Right lobe of liver (tissue), 6 donors: ENCODE measurements around the gene MYO3B. TPM values are rescaled to one million over a fixed set of nuclear protein-coding genes. Genes with fewer than 3 reads are reported as not detected.
"Not testable (repeated sequence)": the region's sequence is repeated elsewhere in the genome, so short reads cannot be mapped to it uniquely, and the experiment has no call there.

Source experiments
- ATAC-seq, 4 donors: fragments of 200-7000 bp; cut with Tn5 transposase; one replicate each; pipeline ENCODE4 v1.9.1; 2020; ENCODE audit warnings: mild to moderate bottlenecking in 4 of 4, moderate library complexity in 4 of 4
- DNase-seq, 3 donors: peaks; one replicate each; pipeline ENCODE4 v3.0.0-alpha.2; 2020
- H3K27ac ChIP-seq, 3 donors: fragments of 200-600 bp; one replicate each; pipeline ENCODE4 v1.8.0; 2022
- H3K27me3 ChIP-seq, 2 donors: fragments of 200-600 bp; one replicate each; pipeline ENCODE4 v1.8.0; 2022
- H3K36me3 ChIP-seq, 4 donors: fragments of 200-600 bp; sonication (generic) in 1 of 4; one replicate each; pipeline versions ENCODE4 v1.5.1 to v1.8.0; 2017 to 2022; ENCODE audit warnings: control low read depth in 1 of 4
- H3K4me1 ChIP-seq, 4 donors: fragments of 200-600 bp; sonication (generic) in 1 of 4; one replicate each; pipeline versions ENCODE4 v1.5.1 to v1.8.0; 2017 to 2022; ENCODE audit warnings: control low read depth in 1 of 4
- H3K4me3 ChIP-seq, 3 donors: fragments of 200-600 bp; one replicate each; pipeline ENCODE4 v1.8.0; 2022
- H3K9me3 ChIP-seq, 4 donors: fragments of 200-600 bp; sonication (generic) in 1 of 4; one replicate each; pipeline versions ENCODE4 v1.5.1 to v1.8.0; 2017 to 2022; ENCODE audit warnings: control low read depth in 1 of 4
- POLR2A ChIP-seq: fragments of 450-650 bp; IDR thresholded peaks from one replicate; pipeline ENCODE4 v1.6.1; 2017; ENCODE audit warnings: antibody characterized with exemption, mild to moderate bottlenecking
- WGBS: methylation state at CpG from one replicate; pipeline ENCODE4 v1.1.6; 2018; ENCODE audit warnings: low coverage, low lambda C conversion rate; ENCODE audit not compliant: insufficient coverage; ENCODE audit errors: missing lambda C conversion rate; 5-methylcytosine and 5-hydroxymethylcytosine counted together
- intact Hi-C, 2 donors: fragments of 100-400 bp; cut with DNase I; formaldehyde crosslinking; loops; one replicate each; pipeline versions ENCODE4 v1.11.2 to v1.14.1; 2022
- total RNA-seq, 6 experiments: library from RNA; depleted of rRNA in 2 of 6; stranded (reverse); fragments of >200 nt in 2 of 6; fragmentation: NEBNext Ultra II Directional in 3 of 6; extraction: Animal tissue kit (Norgen Biotek cat#: 25700) in 3 of 6; gene quantifications; one replicate each; pipeline versions ENCODE4 v1.1.0 to v1.2.4, GENCODE V29; 2016 to 2023
- TF ChIP-seq, protein P1 (sequence below), 4 donors: fragments of 200-600 bp in 3 of 4; fragments of 450-650 bp in 1 of 4; IDR thresholded peaks; one replicate each; pipeline versions ENCODE4 v1.5.1 to v1.8.0; 2016 to 2022; ENCODE audit warnings: antibody characterized with exemption in 4 of 4, mild to moderate bottlenecking in 2 of 4
- donor health status: DM: no; HTN: yes; CAD: no.
- donor health status: DM: no; HTN: no; CAD: no.
- donor health status: DM: no; HTN: no; CAD: no.
- donor health status: DM: no; HTN: yes; CAD: no.
- donor health status: DM: no; HTN: yes; CAD: no.

MYO3B gene
- total RNA-seq, 6 experiments from 2014 or later = 0.18 to 0.25 TPM; not detected in 4

- Histone ChIP-seq H3K36me3 (no peaks in the 10 kb centered on the region), H3K4me1 (no peaks in the 10 kb centered on the region), H3K27ac (no peak overlapping the region), H3K4me3 (no peak overlapping the region), H3K9me3 (no peaks in the 10 kb centered on the region), H3K27me3 (no peaks in the 10 kb centered on the region)
- WGBS = 65% methylated on average over 5 of the region's 5 CpGs
- no peak for ATAC-seq
- TF ChIP-seq POLR2A = no peak
- TF ChIP-seq, protein P1, sequence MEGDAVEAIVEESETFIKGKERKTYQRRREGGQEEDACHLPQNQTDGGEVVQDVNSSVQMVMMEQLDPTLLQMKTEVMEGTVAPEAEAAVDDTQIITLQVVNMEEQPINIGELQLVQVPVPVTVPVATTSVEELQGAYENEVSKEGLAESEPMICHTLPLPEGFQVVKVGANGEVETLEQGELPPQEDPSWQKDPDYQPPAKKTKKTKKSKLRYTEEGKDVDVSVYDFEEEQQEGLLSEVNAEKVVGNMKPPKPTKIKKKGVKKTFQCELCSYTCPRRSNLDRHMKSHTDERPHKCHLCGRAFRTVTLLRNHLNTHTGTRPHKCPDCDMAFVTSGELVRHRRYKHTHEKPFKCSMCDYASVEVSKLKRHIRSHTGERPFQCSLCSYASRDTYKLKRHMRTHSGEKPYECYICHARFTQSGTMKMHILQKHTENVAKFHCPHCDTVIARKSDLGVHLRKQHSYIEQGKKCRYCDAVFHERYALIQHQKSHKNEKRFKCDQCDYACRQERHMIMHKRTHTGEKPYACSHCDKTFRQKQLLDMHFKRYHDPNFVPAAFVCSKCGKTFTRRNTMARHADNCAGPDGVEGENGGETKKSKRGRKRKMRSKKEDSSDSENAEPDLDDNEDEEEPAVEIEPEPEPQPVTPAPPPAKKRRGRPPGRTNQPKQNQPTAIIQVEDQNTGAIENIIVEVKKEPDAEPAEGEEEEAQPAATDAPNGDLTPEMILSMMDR (IDR thresholded peaks at IDR 0.05) = no peak
- DNase-seq = no peak
- intact Hi-C loops = no loop called here
These were observed 487.8 kb downstream of the MYO3B start for GRCh38 chr2:170665743-170666142.

- Histone ChIP-seq H3K4me1 (no peaks in the 10 kb centered on the region), H3K36me3 (no peaks in the 10 kb centered on the region), H3K27me3 (no peaks in the 10 kb centered on the region), H3K4me3 (no peak overlapping the region), H3K9me3 (no peaks in the 10 kb centered on the region), H3K27ac (no peak overlapping the region)
- no peak for ATAC-seq
- no peak for DNase-seq
- intact Hi-C loops = no loop called here
- 89% methylated on average over 3 of the region's 3 CpGs for WGBS
- TF ChIP-seq, protein P1 (IDR thresholded peaks at IDR 0.05) = no peak
- TF ChIP-seq POLR2A = no peak
These were observed 492.0 kb downstream of the MYO3B start for GRCh38 chr2:170669909-170670308.

- no peaks in the 10 kb centered on the region for H3K27me3 ChIP-seq
- WGBS = 93% methylated on average over 2 of the region's 2 CpGs
- H3K9me3 ChIP-seq = no peaks in the 10 kb centered on the region
- no peak overlapping the region for H3K27ac ChIP-seq
- H3K4me3 ChIP-seq = no peak overlapping the region
- DNase-seq (no peak), ATAC-seq (no peak)
- H3K36me3 ChIP-seq = no peaks in the 10 kb centered on the region
- intact Hi-C loops = no loop called here
- H3K4me1 ChIP-seq = no peaks in the 10 kb centered on the region
- TF ChIP-seq POLR2A = no peak
- TF ChIP-seq, protein P1 (IDR thresholded peaks at IDR 0.05) = no peak
These were observed 492.7 kb downstream of the MYO3B start for GRCh38 chr2:170670651-170671050.

DNA sequence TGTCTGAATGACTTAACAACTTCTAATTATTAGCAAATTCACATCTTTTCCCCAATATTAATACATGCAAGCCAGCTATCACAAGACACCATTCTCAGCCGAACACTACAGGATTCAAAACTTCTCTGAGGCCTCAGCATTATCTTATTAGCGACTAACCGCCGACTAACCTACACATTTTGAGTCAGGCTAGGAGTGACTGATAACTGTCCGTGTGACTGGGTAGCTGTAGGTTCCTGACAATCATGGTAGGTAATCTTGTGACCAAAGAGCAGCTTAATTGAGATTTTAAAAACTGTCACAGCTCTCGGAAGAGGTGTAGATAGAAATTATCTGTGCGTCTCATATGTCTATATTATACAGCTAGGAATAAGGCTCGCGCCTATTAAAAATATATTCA, 493.1 kb downstream of the MYO3B start:
- Histone ChIP-seq H3K9me3 (no peaks in the 10 kb centered on the region), H3K4me3 (no peak overlapping the region), H3K4me1 (no peaks in the 10 kb centered on the region), H3K27me3 (no peaks in the 10 kb centered on the region), H3K27ac (no peak overlapping the region), H3K36me3 (no peaks in the 10 kb centered on the region)
- 79% methylated on average over 9 of the region's 9 CpGs for WGBS
- TF ChIP-seq POLR2A = no peak
- TF ChIP-seq, protein P1 (IDR thresholded peaks at IDR 0.05) = no peak
- DNase-seq (no peak), ATAC-seq (no peak)
- intact Hi-C loops = no loop called here

DNA sequence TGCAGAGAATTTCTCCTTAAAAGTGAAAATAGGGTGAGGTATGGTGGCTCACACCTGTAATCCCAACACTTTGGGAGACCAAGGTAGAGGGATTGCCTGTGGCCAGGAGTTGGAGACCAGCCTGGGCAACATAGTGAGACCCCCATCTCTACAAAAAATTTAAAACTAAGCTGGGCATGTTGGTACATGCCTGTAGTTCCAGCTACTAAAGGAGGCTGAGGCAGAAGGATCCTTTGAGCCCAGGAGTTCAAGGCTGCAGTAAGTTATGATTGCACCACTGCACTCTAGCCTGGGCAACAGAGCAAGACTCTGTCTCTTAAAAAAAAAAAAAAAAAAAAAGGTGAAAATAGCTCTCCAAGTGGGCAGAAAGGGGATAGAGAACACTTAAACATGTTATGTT, 496.3 kb downstream of the MYO3B start:
- H3K4me3 ChIP-seq, H3K4me1 ChIP-seq, H3K9me3 ChIP-seq, intact Hi-C loops, DNase-seq, H3K27ac ChIP-seq, H3K27me3 ChIP-seq, ATAC-seq, H3K36me3 ChIP-seq: not testable (repeated sequence)
